Endothelial cell of umbilical vein (primary cell): Measurements from ENCODE around the gene SMC3.

ENCODE experiments used
- EZH2 ChIP-seq: IDR thresholded peaks from 2 replicates; pipeline ENCODE4 v1.6.1; 2012; ENCODE audit warnings: borderline replicate concordance, low read depth, mild to moderate bottlenecking, moderate library complexity, low read length, inconsistent platforms; ENCODE audit not compliant: severe bottlenecking
- GATA2 ChIP-seq: IDR thresholded peaks from 2 replicates; pipeline ENCODE4 v1.7.0; 2011; ENCODE audit warnings: low read depth, mild to moderate bottlenecking, moderate library complexity, mixed read lengths, low read length; ENCODE audit not compliant: insufficient read length, insufficient read depth
- POLR2A ChIP-seq: IDR thresholded peaks from 2 replicates; pipeline ENCODE4 v1.6.1; 2012; ENCODE audit warnings: low read depth, mild to moderate bottlenecking, control low read depth, low read length
- TF ChIP-seq, protein P1 (sequence below), 2 donors: IDR thresholded peaks; 1 replicate in 1 of 2; 2 replicates in 1 of 2; pipeline ENCODE4 v1.5.1; 2011; ENCODE audit warnings: low read length in 2 of 2, mild to moderate bottlenecking in 2 of 2, moderate library complexity in 2 of 2, control low read depth in 1 of 2, inconsistent platforms in 1 of 2, low read depth in 1 of 2; ENCODE audit not compliant: insufficient read depth in 1 of 2; ENCODE audit errors: extremely low read depth in 1 of 2
- TF ChIP-seq, protein P2 (sequence below): IDR thresholded peaks from 2 replicates; pipeline ENCODE4 v1.6.1; 2011; ENCODE audit not compliant: insufficient read depth, insufficient read length

DNA sequence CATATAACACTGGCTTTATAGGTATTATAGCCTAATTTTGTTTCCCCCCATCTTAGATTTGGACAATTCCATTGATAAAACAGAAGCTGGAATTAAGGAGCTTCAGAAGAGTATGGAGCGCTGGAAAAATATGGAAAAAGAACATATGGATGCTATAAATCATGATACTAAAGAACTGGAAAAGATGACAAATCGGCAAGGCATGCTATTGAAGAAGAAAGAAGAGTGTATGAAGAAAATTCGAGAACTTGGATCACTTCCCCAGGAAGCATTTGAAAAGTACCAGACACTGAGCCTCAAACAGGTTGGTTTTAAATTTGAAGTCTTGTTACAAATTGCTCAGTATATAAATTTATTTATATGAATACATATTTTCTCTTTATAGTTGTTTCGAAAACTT is 34.1 kb downstream of the SMC3 start:
- TF ChIP-seq, protein P1, sequence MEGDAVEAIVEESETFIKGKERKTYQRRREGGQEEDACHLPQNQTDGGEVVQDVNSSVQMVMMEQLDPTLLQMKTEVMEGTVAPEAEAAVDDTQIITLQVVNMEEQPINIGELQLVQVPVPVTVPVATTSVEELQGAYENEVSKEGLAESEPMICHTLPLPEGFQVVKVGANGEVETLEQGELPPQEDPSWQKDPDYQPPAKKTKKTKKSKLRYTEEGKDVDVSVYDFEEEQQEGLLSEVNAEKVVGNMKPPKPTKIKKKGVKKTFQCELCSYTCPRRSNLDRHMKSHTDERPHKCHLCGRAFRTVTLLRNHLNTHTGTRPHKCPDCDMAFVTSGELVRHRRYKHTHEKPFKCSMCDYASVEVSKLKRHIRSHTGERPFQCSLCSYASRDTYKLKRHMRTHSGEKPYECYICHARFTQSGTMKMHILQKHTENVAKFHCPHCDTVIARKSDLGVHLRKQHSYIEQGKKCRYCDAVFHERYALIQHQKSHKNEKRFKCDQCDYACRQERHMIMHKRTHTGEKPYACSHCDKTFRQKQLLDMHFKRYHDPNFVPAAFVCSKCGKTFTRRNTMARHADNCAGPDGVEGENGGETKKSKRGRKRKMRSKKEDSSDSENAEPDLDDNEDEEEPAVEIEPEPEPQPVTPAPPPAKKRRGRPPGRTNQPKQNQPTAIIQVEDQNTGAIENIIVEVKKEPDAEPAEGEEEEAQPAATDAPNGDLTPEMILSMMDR (IDR thresholded peaks at IDR 0.05; ENCODE audit: extremely low read depth in 1 of 2, insufficient read depth in 1 of 2, low read depth in 1 of 2, low read length in 2 of 2): no peak
- no peak for TF ChIP-seq POLR2A
- no peak for TF ChIP-seq EZH2
- TF ChIP-seq, protein P2, sequence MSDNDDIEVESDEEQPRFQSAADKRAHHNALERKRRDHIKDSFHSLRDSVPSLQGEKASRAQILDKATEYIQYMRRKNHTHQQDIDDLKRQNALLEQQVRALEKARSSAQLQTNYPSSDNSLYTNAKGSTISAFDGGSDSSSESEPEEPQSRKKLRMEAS: no peak
- TF ChIP-seq GATA2: no peak
